ENCODE data around the gene SH2D5. TPM values are rescaled to one million over a fixed set of nuclear protein-coding genes. Genes with fewer than 3 reads are reported as not detected.

SH2D5 gene
- total RNA-seq, 1 experiment from 2014 or later: 3.5 TPM

- Mint-ChIP-seq H3K27me3 (ENCODE audit: insufficient read depth, unreplicated experiment) (no peaks in the 10 kb centered on the region), H3K9me3 (ENCODE audit: unreplicated experiment) (no peaks in the 10 kb centered on the region), H3K4me1 (ENCODE audit: low read depth, unreplicated experiment) (peaks cover 12% of the 10 kb centered on the region), H3K36me3 (ENCODE audit: insufficient read depth, unreplicated experiment) (peaks cover 12% of the 10 kb centered on the region), H3K4me3 (ENCODE audit: unreplicated experiment) (peak overlapping the region; percentile 23), H3K27ac (ENCODE audit: unreplicated experiment) (no peak overlapping the region)
- H3K4me1 ChIP-seq: peaks cover 18% of the 10 kb centered on the region
- no peak overlapping the region for H3K4me3 ChIP-seq (ENCODE audit: low read depth, low read length)
- ChIA-PET POLR2A (no interaction called here), CTCF (interaction anchor here (0.5 kb wide), 1 partner anchor 52 kb away, joined by 6 read pairs; no protein-coding TSS in a partner anchor)
- BruUV-seq (replicated peaks): TSS peak; percentile 27
- TF ChIP-seq, protein P1, sequence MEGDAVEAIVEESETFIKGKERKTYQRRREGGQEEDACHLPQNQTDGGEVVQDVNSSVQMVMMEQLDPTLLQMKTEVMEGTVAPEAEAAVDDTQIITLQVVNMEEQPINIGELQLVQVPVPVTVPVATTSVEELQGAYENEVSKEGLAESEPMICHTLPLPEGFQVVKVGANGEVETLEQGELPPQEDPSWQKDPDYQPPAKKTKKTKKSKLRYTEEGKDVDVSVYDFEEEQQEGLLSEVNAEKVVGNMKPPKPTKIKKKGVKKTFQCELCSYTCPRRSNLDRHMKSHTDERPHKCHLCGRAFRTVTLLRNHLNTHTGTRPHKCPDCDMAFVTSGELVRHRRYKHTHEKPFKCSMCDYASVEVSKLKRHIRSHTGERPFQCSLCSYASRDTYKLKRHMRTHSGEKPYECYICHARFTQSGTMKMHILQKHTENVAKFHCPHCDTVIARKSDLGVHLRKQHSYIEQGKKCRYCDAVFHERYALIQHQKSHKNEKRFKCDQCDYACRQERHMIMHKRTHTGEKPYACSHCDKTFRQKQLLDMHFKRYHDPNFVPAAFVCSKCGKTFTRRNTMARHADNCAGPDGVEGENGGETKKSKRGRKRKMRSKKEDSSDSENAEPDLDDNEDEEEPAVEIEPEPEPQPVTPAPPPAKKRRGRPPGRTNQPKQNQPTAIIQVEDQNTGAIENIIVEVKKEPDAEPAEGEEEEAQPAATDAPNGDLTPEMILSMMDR (IDR thresholded peaks at IDR 0.05; ENCODE audit: insufficient read depth in 1 of 2, low read depth in 1 of 2, low read length in 1 of 2, severe bottlenecking in 1 of 2, unreplicated experiment in 1 of 2): no peak
- no peaks in the 10 kb centered on the region for H3K9me3 ChIP-seq
- intact Hi-C loops (cut with micrococcal nuclease; ENCODE audit: unreplicated experiment): loop anchor here (10.0 kb wide), 2 partner anchors 86 to 286 kb away; partner anchors contain the start of gene HP1BP3
- no peaks in the 10 kb centered on the region for H3K36me3 ChIP-seq (ENCODE audit: control insufficient read depth, insufficient read depth, low read length)
- no peaks in the 10 kb centered on the region for H3K27me3 ChIP-seq (replicated peaks; ENCODE audit: control insufficient read depth, insufficient read depth, low read length)
- no peak for DNase-seq
These were observed 34.1 kb downstream of the SH2D5 start for GRCh38 chr1:20698195-20698910.

DNA sequence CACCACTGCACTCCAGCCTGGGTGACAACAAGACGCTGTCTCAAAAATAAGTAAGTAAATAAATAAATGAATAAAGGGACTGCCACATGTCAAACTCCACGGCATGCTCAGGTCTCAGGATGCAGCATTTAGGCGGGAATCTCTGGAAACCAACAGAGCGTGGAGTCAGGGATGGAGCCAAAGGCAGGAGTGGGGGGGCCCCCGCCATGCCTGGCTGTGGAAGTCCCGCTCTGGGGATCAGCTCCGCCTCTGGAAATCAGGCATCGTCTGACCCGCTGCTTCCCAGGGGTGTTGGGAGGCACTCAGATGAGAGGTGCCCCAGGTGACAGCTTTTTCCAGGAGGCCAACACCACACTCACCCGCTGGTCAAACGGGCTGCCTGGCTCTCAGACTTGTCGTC lies 34.9 kb downstream of the SH2D5 start:
- Histone ChIP-seq H3K9me3 (no peaks in the 10 kb centered on the region), H3K4me3 (ENCODE audit: low read depth, low read length) (no peak overlapping the region), H3K4me1 (peaks cover 18% of the 10 kb centered on the region), H3K27me3 (replicated peaks; ENCODE audit: control insufficient read depth, insufficient read depth, low read length) (no peaks in the 10 kb centered on the region), H3K36me3 (ENCODE audit: control insufficient read depth, insufficient read depth, low read length) (no peaks in the 10 kb centered on the region)
- ChIA-PET POLR2A (interaction anchor here (1.4 kb wide), 1 partner anchor 89 kb away, joined by 7 read pairs; the partner anchor contains the start of gene HP1BP3), CTCF (interaction anchor here (0.8 to 1.4 kb wide), 6 partner anchors 8 to 498 kb away, joined by 3 to 49 read pairs (median 4); partner anchors contain the start of gene MUL1)
- Mint-ChIP-seq H3K36me3 (ENCODE audit: insufficient read depth, unreplicated experiment) (peaks cover 12% of the 10 kb centered on the region), H3K9me3 (ENCODE audit: unreplicated experiment) (no peaks in the 10 kb centered on the region), H3K27ac (ENCODE audit: unreplicated experiment) (peak overlapping the region; percentile 77), H3K4me1 (ENCODE audit: low read depth, unreplicated experiment) (peaks cover 12% of the 10 kb centered on the region), H3K27me3 (ENCODE audit: insufficient read depth, unreplicated experiment) (no peaks in the 10 kb centered on the region), H3K4me3 (ENCODE audit: unreplicated experiment) (peak overlapping the region; percentile 88)
- DNase-seq: no peak
- TF ChIP-seq, protein P1 (IDR thresholded peaks at IDR 0.05; ENCODE audit: insufficient read depth in 1 of 2, low read depth in 1 of 2, low read length in 1 of 2, severe bottlenecking in 1 of 2, unreplicated experiment in 1 of 2): no peak
- BruUV-seq (replicated peaks): no TSS peak
- intact Hi-C loops (cut with micrococcal nuclease; ENCODE audit: unreplicated experiment): loop anchor here (10.0 kb wide), 2 partner anchors 87 to 287 kb away; partner anchors contain the start of gene HP1BP3

DNA sequence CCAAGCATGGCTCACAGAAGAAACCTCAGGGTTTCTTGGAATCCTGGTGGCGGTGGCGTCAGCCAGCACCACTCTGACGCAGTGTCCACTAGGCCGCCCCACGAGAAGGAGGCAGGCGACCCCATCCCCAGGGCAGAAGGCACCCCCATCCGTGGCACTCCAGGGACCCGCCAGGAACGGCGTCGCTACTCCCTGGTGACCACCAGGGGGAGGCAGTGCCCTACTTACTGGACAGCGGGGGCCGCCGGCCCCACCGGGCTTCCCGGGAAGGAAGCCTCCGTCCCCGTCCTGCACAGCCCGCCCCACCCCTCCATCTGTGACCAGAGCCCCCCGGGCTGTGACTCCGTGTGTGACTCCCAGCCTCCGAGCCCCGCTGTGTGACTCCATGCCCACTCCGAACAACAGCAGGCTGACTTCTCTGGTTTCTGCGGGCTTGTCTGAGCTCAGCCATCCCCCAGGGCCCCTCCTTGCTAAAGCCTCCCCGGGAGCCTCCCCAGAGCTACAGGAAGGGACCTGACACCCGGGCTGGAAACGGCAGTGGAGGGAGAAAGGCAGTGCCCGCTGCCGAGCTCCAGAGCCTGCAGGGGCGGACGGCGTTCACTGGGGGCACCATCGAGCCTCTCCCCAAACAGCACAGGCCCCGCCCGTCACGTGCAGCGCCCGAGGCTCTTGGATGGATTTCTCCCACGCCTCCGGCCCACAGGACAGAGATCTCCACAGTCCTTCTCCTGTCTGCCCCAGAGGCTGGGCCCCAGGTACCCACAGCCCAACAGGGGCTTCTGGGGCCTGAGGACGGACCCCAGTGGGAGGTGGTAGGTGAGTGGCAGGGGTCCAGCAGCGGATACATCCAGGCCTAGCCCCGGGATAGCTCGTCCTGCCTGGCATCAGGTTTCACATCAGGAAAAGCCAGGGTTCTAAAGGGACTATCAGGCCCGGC lies 35.8 kb downstream of the SH2D5 start:
- Mint-ChIP-seq H3K9me3 (ENCODE audit: unreplicated experiment) (no peaks in the 10 kb centered on the region), H3K36me3 (ENCODE audit: insufficient read depth, unreplicated experiment) (peaks cover 18% of the 10 kb centered on the region), H3K4me1 (ENCODE audit: low read depth, unreplicated experiment) (peaks cover 12% of the 10 kb centered on the region), H3K27me3 (ENCODE audit: insufficient read depth, unreplicated experiment) (no peaks in the 10 kb centered on the region), H3K27ac (ENCODE audit: unreplicated experiment) (peak overlapping the region; percentile 77), H3K4me3 (ENCODE audit: unreplicated experiment) (peak overlapping the region; percentile 88)
- Histone ChIP-seq H3K27me3 (replicated peaks; ENCODE audit: control insufficient read depth, insufficient read depth, low read length) (no peaks in the 10 kb centered on the region), H3K9me3 (no peaks in the 10 kb centered on the region), H3K4me3 (ENCODE audit: low read depth, low read length) (peak overlapping the region; percentile 71), H3K4me1 (peaks cover 18% of the 10 kb centered on the region), H3K36me3 (ENCODE audit: control insufficient read depth, insufficient read depth, low read length) (no peaks in the 10 kb centered on the region)
- DNase-seq: peak; percentile 90 to 91
- TF ChIP-seq, protein P1 (IDR thresholded peaks at IDR 0.05; ENCODE audit: insufficient read depth in 1 of 2, low read depth in 1 of 2, low read length in 1 of 2, severe bottlenecking in 1 of 2, unreplicated experiment in 1 of 2): peak; percentile 90 to 96
- CTCF ChIA-PET: interaction anchor here (0.5 to 1.4 kb wide), 26 partner anchors 9 to 866 kb away, joined by 3 to 49 read pairs (median 4); partner anchors contain the start of genes DDOST, KIF17 and MUL1
- BruUV-seq (replicated peaks): no TSS peak
- POLR2A ChIA-PET: interaction anchor here (0.6 to 1.4 kb wide), 4 partner anchors 21 to 499 kb away, joined by 3 to 7 read pairs (median 4); partner anchors contain the start of genes HP1BP3 and KIF17
- intact Hi-C loops (cut with micrococcal nuclease; ENCODE audit: unreplicated experiment): loop anchor here (1.0 to 10.0 kb wide), 3 partner anchors 37 to 288 kb away; partner anchors contain the start of gene HP1BP3

All from Caco-2 (cell line).